Amniotic epithelial cell (primary cell): ENCODE results near the gene BTN1A1.
"Not testable (repeated sequence)": the region's sequence is repeated elsewhere in the genome, so short reads cannot be mapped to it uniquely, and the experiment has no call there.

Experiments
- DNase-seq: peaks from one replicate; pipeline ENCODE4 v3.0.0-alpha.2; 2010; ENCODE audit warnings: low read depth

BTN1A1 gene

GRCh38 chr6:26537846-26538571 lies 37.9 kb downstream of the BTN1A1 start, which contains the start of gene HMGN4:
HMGN4 (plus strand) TSS chr6:26538366; CDS start chr6:26545207, 6,841 bp downstream.
- peak; percentile 90 for DNase-seq

GRCh38 chr6:26538572-26538902 lies 38.4 kb downstream of the BTN1A1 start:
- no peak for DNase-seq

GRCh38 chr6:26539071-26539615 lies 39.0 kb downstream of the BTN1A1 start:
- peak; percentile 31 for DNase-seq

- no peak for DNase-seq
Observed at GRCh38 chr6:26541579-26541978, 41.5 kb downstream of the BTN1A1 start.

- peak; percentile 41 for DNase-seq
Observed at GRCh38 chr6:26543953-26544352, 43.9 kb downstream of the BTN1A1 start.

GRCh38 chr6:26544473-26544872 lies 44.4 kb downstream of the BTN1A1 start:
- no peak for DNase-seq

GRCh38 chr6:26545627-26546026 lies 45.5 kb downstream of the BTN1A1 start:
- no peak for DNase-seq

- not testable (repeated sequence) for DNase-seq
Observed at GRCh38 chr6:26547363-26547762, 47.3 kb downstream of the BTN1A1 start.

- DNase-seq: peak; percentile 62
Observed at GRCh38 chr6:26550250-26550993, 50.3 kb downstream of the BTN1A1 start.

- DNase-seq: no peak
Observed at GRCh38 chr6:26552205-26552604, 52.1 kb downstream of the BTN1A1 start.

- no peak for DNase-seq
Observed at GRCh38 chr6:26552640-26553188, 52.6 kb downstream of the BTN1A1 start.

GRCh38 chr6:26553264-26553634 lies 53.1 kb downstream of the BTN1A1 start:
- DNase-seq: peak; percentile 71

- DNase-seq: peak; percentile 86
Observed at GRCh38 chr6:26553635-26554446, 53.7 kb downstream of the BTN1A1 start.

- DNase-seq: no peak
Observed at GRCh38 chr6:26554447-26554696, 54.3 kb downstream of the BTN1A1 start.

- DNase-seq: peak; percentile 59
Observed at GRCh38 chr6:26554697-26555504, 54.8 kb downstream of the BTN1A1 start.

- DNase-seq: peak; percentile 45
Observed at GRCh38 chr6:26555505-26556262, 55.6 kb downstream of the BTN1A1 start.

GRCh38 chr6:26556263-26557070 lies 56.4 kb downstream of the BTN1A1 start:
- DNase-seq: peak; percentile 91
